HG03095 (cell line): ENCODE data around the gene SLC25A6.
"Not testable (repeated sequence)": the region's sequence is repeated elsewhere in the genome, so short reads cannot be mapped to it uniquely, and the experiment has no call there.

Experiments
- ATAC-seq: cut with Tn5 transposase; IDR thresholded peaks from one replicate; pipeline ENCODE4 v1.9.1; 2021; ENCODE audit warnings: moderate library complexity; ENCODE audit not compliant: unreplicated experiment

Gene SLC25A6

GRCh38 chrX:1390621-1391369 is 1.1 kb downstream of the SLC25A6 start:
- no peak for ATAC-seq

- ATAC-seq, result no peak
Observed at GRCh38 chrX:1389993-1390285, 2.0 kb downstream of the SLC25A6 start.

GRCh38 chrX:1389181-1389992 is 2.5 kb downstream of the SLC25A6 start:
- ATAC-seq, result no peak

GRCh38 chrX:1388651-1389050 is 3.3 kb downstream of the SLC25A6 start:
- no peak for ATAC-seq

GRCh38 chrX:1387141-1387776 is 4.7 kb downstream of the SLC25A6 start:
- ATAC-seq, result no peak

- no peak for ATAC-seq
Observed at GRCh38 chrX:1386338-1387127, 5.4 kb downstream of the SLC25A6 start.

GRCh38 chrX:1385253-1386223 is 6.4 kb downstream of the SLC25A6 start:
- ATAC-seq, result no peak

- ATAC-seq, result no peak
Observed at GRCh38 chrX:1384658-1385252, 7.2 kb downstream of the SLC25A6 start.

- ATAC-seq, result no peak
Observed at GRCh38 chrX:1380672-1381233, 11.2 kb downstream of the SLC25A6 start.

- ATAC-seq, result no peak
Observed at GRCh38 chrX:1378306-1378759, 13.6 kb downstream of the SLC25A6 start.

GRCh38 chrX:1368385-1368698 is 23.6 kb downstream of the SLC25A6 start:
- no peak for ATAC-seq

GRCh38 chrX:1366363-1366762 is 25.6 kb downstream of the SLC25A6 start:
- not testable (repeated sequence) for ATAC-seq

- no peak for ATAC-seq
Observed at GRCh38 chrX:1361910-1362309, 30.0 kb downstream of the SLC25A6 start.

GRCh38 chrX:1361275-1361674 is 30.6 kb downstream of the SLC25A6 start:
- no peak for ATAC-seq

- no peak for ATAC-seq
Observed at GRCh38 chrX:1360171-1360570, 31.7 kb downstream of the SLC25A6 start.

GRCh38 chrX:1359477-1359873 is 32.4 kb downstream of the SLC25A6 start:
- no peak for ATAC-seq

- no peak for ATAC-seq
Observed at GRCh38 chrX:1358793-1359476, 33.0 kb downstream of the SLC25A6 start.

- ATAC-seq, result no peak
Observed at GRCh38 chrX:1357993-1358392, 33.9 kb downstream of the SLC25A6 start.
